Astrocyte (in vitro differentiated cells and primary cell): Measurements from ENCODE around the gene SPTLC2. TPM values are rescaled to one million over a fixed set of nuclear protein-coding genes. Genes with fewer than 3 reads are reported as not detected.

Experiments used
- DNase-seq: peaks from one replicate; pipeline ENCODE4 v3.0.0-alpha.2; 2010; ENCODE audit warnings: low read depth
- FAIRE-seq: peaks from 2 replicates; lab custom pipeline; 2011; peaks lifted over from hg19 to GRCh38; lab: Jason Lieb, UNC
- H2AFZ ChIP-seq: 2 replicates; pipeline ENCODE4 v1.6.0; 2012; ENCODE audit warnings: low read depth, low read length, inconsistent platforms
- H3K27ac ChIP-seq: 2 replicates; pipeline ENCODE4 v1.5.1; 2011; ENCODE audit warnings: low read depth, low read length, inconsistent platforms
- H3K27me3 ChIP-seq: 2 replicates; pipeline ENCODE4 v1.6.0; 2011; ENCODE audit warnings: low read length, inconsistent platforms; ENCODE audit not compliant: insufficient read depth
- H3K36me3 ChIP-seq: 2 replicates; pipeline ENCODE4 v1.5.1; 2011; ENCODE audit warnings: low read length, inconsistent platforms; ENCODE audit not compliant: insufficient read depth
- H3K4me1 ChIP-seq: 2 replicates; pipeline ENCODE4 v1.5.1; 2011; ENCODE audit warnings: low read length, inconsistent platforms; ENCODE audit not compliant: insufficient read depth
- H3K4me2 ChIP-seq: 2 replicates; pipeline ENCODE4 v1.6.0; 2012; ENCODE audit warnings: low read length, inconsistent platforms
- H3K4me3 ChIP-seq: 2 replicates; pipeline ENCODE4 v1.5.1; 2011; ENCODE audit warnings: low read depth, mild to moderate bottlenecking, low read length, inconsistent platforms; ENCODE audit not compliant: insufficient read depth
- H3K79me2 ChIP-seq: 2 replicates; pipeline ENCODE4 v1.6.0; 2012; ENCODE audit warnings: mild to moderate bottlenecking, low read length, inconsistent platforms; ENCODE audit not compliant: insufficient read depth
- H3K9ac ChIP-seq: 2 replicates; pipeline ENCODE4 v1.6.0; 2012; ENCODE audit warnings: mild to moderate bottlenecking, low read length, inconsistent platforms
- H3K9me3 ChIP-seq: 2 replicates; pipeline ENCODE4 v1.5.1; 2012; ENCODE audit warnings: low read depth, mild to moderate bottlenecking, low read length, inconsistent platforms; ENCODE audit not compliant: insufficient read depth
- H4K20me1 ChIP-seq: 2 replicates; pipeline ENCODE4 v1.6.0; 2012; ENCODE audit warnings: low read length, inconsistent platforms; ENCODE audit not compliant: insufficient read depth
- H3K27ac Mint-ChIP-seq: one replicate; pipeline ENCODE4 v1.8.0; 2021; ENCODE audit warnings: mild to moderate bottlenecking, mixed read lengths; ENCODE audit not compliant: unreplicated experiment
- H3K27me3 Mint-ChIP-seq: one replicate; pipeline ENCODE4 v1.8.0; 2021; ENCODE audit warnings: low read depth, mixed read lengths; ENCODE audit not compliant: unreplicated experiment
- H3K36me3 Mint-ChIP-seq: one replicate; pipeline ENCODE4 v1.8.0; 2021; ENCODE audit warnings: low read depth, mixed read lengths; ENCODE audit not compliant: unreplicated experiment
- H3K4me1 Mint-ChIP-seq: one replicate; pipeline ENCODE4 v1.8.0; 2021; ENCODE audit warnings: low read depth, mixed read lengths; ENCODE audit not compliant: unreplicated experiment
- H3K4me3 Mint-ChIP-seq: one replicate; pipeline ENCODE4 v1.8.0; 2021; ENCODE audit warnings: mild to moderate bottlenecking, moderate library complexity, mixed read lengths; ENCODE audit not compliant: unreplicated experiment
- H3K9me3 Mint-ChIP-seq: one replicate; pipeline ENCODE4 v1.8.0; 2021; ENCODE audit warnings: mild to moderate bottlenecking, mixed read lengths; ENCODE audit not compliant: unreplicated experiment
- EZH2 ChIP-seq: IDR thresholded peaks from 2 replicates; pipeline ENCODE4 v1.6.1; 2012; ENCODE audit warnings: mild to moderate bottlenecking, low read length, inconsistent platforms; ENCODE audit not compliant: insufficient read depth
- total RNA-seq: library from RNA; stranded (reverse); gene quantifications from 2 replicates; pipeline ENCODE4 v1.2.1, GENCODE V29; 2021
- TF ChIP-seq, protein P1 (sequence below): IDR thresholded peaks from 2 replicates; pipeline ENCODE4 v1.5.1; 2011; ENCODE audit warnings: low read depth, mild to moderate bottlenecking, inconsistent platforms, low read length, moderate library complexity; ENCODE audit not compliant: insufficient read depth

Gene SPTLC2
- total RNA-seq, 1 donor from 2014 or later, result 51.2 TPM

DNA sequence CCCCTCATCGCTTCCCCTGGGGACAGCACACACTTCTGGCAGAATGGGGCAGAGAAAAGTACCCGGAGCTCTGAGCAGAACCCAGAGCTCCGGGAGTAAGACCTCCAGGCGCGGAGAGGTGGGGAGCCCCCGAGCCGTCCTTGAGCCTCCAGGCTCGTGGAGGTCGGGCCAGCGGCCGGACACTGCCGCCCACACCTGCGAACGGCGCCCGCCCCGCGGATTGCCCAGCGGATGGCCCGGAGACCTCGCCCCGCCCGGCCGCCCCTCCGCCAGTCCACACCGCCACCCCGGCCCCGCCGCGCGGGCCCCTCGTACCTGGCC lies 344 bp downstream of the SPTLC2 start:
- no peaks in the 10 kb centered on the region for H3K9me3 Mint-ChIP-seq
- no peaks in the 10 kb centered on the region for H3K36me3 Mint-ChIP-seq
- H3K27me3 ChIP-seq, result peaks cover 4% of the 10 kb centered on the region
- no peaks in the 10 kb centered on the region for H3K9me3 ChIP-seq
- H3K36me3 ChIP-seq, result no peaks in the 10 kb centered on the region
- peak overlapping the region; percentile 92 for H3K4me3 ChIP-seq
- H3K4me1 Mint-ChIP-seq, result peaks cover 26% of the 10 kb centered on the region
- TF ChIP-seq EZH2, result no peak
- TF ChIP-seq, protein P1, sequence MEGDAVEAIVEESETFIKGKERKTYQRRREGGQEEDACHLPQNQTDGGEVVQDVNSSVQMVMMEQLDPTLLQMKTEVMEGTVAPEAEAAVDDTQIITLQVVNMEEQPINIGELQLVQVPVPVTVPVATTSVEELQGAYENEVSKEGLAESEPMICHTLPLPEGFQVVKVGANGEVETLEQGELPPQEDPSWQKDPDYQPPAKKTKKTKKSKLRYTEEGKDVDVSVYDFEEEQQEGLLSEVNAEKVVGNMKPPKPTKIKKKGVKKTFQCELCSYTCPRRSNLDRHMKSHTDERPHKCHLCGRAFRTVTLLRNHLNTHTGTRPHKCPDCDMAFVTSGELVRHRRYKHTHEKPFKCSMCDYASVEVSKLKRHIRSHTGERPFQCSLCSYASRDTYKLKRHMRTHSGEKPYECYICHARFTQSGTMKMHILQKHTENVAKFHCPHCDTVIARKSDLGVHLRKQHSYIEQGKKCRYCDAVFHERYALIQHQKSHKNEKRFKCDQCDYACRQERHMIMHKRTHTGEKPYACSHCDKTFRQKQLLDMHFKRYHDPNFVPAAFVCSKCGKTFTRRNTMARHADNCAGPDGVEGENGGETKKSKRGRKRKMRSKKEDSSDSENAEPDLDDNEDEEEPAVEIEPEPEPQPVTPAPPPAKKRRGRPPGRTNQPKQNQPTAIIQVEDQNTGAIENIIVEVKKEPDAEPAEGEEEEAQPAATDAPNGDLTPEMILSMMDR, result no peak
- peak overlapping the region; percentile 62 for H2AFZ ChIP-seq
- H3K27ac Mint-ChIP-seq, result peak overlapping the region; percentile 85
- peak overlapping the region; percentile 98 for H3K4me3 Mint-ChIP-seq
- FAIRE-seq (no peak), DNase-seq (no peak)
- peak overlapping the region; percentile 86 for H3K4me2 ChIP-seq
- H3K79me2 ChIP-seq, result peaks cover 51% of the 10 kb centered on the region
- H3K27me3 Mint-ChIP-seq, result no peaks in the 10 kb centered on the region
- H4K20me1 ChIP-seq, result peaks cover 14% of the 10 kb centered on the region
- H3K27ac ChIP-seq, result peak overlapping the region; percentile 77
- peak overlapping the region; percentile 93 for H3K9ac ChIP-seq
- H3K4me1 ChIP-seq, result peaks cover 14% of the 10 kb centered on the region

DNA sequence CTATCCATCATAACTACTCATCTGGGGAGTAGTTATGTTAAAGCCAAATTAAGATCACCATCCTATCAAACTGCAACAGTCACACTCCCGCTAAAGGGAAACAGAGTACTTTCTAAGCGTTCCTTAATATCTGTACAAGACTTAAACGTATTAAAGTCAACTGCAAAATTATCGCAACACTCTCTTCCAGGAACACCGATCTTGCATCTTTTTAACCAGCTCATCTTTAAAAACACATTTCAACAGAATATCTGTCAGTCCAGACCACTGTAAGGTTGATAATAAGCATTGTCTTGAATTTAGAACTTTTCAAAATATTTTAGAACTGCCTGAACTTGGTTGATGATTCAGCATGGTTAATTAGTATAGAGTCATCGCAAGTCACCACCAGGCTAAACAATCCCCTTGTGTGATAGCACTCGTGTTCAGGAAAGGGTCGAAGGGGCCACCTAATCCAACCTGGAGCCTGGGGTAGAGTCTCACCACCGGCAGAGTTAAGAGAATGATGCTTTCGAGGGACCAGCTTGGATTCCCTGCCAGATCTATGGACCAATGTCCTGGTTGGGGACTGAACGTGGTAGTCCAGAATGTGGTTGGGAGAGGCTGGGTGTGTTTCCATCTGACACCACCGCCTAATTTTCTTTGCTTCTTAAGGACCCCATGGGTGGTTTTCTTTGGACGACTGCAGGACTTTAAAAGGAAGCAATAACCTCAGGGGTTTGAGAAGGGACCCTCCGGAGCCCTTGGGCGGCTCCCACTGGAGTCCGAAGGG lies 890 bp downstream of the SPTLC2 start:
- DNase-seq (peak; percentile 35), FAIRE-seq (no peak)
- peak overlapping the region; percentile 85 for H3K27ac Mint-ChIP-seq
- peaks cover 26% of the 10 kb centered on the region for H3K4me1 Mint-ChIP-seq
- H3K4me3 Mint-ChIP-seq, result peak overlapping the region; percentile 98
- no peaks in the 10 kb centered on the region for H3K9me3 Mint-ChIP-seq
- peaks cover 14% of the 10 kb centered on the region for H4K20me1 ChIP-seq
- H3K36me3 Mint-ChIP-seq, result no peaks in the 10 kb centered on the region
- peaks cover 4% of the 10 kb centered on the region for H3K27me3 ChIP-seq
- peaks cover 14% of the 10 kb centered on the region for H3K4me1 ChIP-seq
- H2AFZ ChIP-seq, result no peak overlapping the region
- no peaks in the 10 kb centered on the region for H3K36me3 ChIP-seq
- TF ChIP-seq, protein P1, result no peak
- no peak for TF ChIP-seq EZH2
- peak overlapping the region; percentile 93 for H3K9ac ChIP-seq
- H3K27me3 Mint-ChIP-seq, result no peaks in the 10 kb centered on the region
- H3K4me3 ChIP-seq, result peak overlapping the region; percentile 92
- H3K27ac ChIP-seq, result peak overlapping the region; percentile 77
- peak overlapping the region; percentile 86 for H3K4me2 ChIP-seq
- H3K9me3 ChIP-seq, result no peaks in the 10 kb centered on the region
- H3K79me2 ChIP-seq, result peaks cover 56% of the 10 kb centered on the region

DNA sequence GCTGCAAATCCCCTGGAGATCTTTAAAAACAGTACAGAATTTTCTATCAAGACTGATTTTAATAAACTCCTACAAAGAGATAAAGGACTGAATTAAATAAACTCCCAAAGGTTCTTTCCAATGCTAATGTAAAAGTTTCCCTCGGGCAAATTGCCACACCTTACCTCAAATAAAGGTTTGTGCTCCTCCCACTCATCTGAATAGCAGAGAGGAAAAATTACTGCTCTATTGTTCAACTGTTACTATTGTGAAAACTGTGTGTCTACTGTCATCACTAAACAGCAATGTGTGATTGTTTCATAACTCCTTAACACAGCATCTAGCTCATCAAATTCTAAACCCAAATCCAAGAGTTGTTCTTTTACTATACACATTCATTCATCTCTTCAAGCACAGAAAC lies 3.2 kb downstream of the SPTLC2 start:
- Mint-ChIP-seq H3K27ac (peak overlapping the region; percentile 47), H3K4me1 (peaks cover 35% of the 10 kb centered on the region)
- H3K9ac ChIP-seq, result peak overlapping the region; percentile 29

More for the DNA sequence above, 3.2 kb downstream of the SPTLC2 start:
- no peak for TF ChIP-seq EZH2
- TF ChIP-seq, protein P1, result no peak
- peak overlapping the region; percentile 68 for H3K4me2 ChIP-seq
- H3K36me3 Mint-ChIP-seq, result no peaks in the 10 kb centered on the region
- no peak overlapping the region for H2AFZ ChIP-seq
- FAIRE-seq, result no peak
- H3K36me3 ChIP-seq, result no peaks in the 10 kb centered on the region
- H4K20me1 ChIP-seq, result peaks cover 28% of the 10 kb centered on the region
- peaks cover 2% of the 10 kb centered on the region for H3K27me3 ChIP-seq
- peak; percentile 27 for DNase-seq
- H3K4me3 ChIP-seq, result peak overlapping the region; percentile 11
- H3K27me3 Mint-ChIP-seq, result no peaks in the 10 kb centered on the region
- peaks cover 78% of the 10 kb centered on the region for H3K79me2 ChIP-seq
- H3K9me3 Mint-ChIP-seq, result no peaks in the 10 kb centered on the region
- no peaks in the 10 kb centered on the region for H3K9me3 ChIP-seq
- H3K27ac ChIP-seq, result no peak overlapping the region
- H3K4me1 ChIP-seq, result peaks cover 14% of the 10 kb centered on the region
- peak overlapping the region; percentile 98 for H3K4me3 Mint-ChIP-seq
